GM23248 (cell line): ENCODE results near the gene THTPA.

ENCODE experiments used
- EZH2 ChIP-seq: fragments of 200-600 bp; sonication (generic); IDR thresholded peaks from 2 replicates; pipeline ENCODE4 v1.6.1; 2018; ENCODE audit warnings: antibody characterized with exemption, mild to moderate bottlenecking; ENCODE audit not compliant: insufficient read depth, poor library complexity, severe bottlenecking
- EZH2phosphoT487 ChIP-seq: fragments of 200-600 bp; sonication (generic); IDR thresholded peaks from 2 replicates; pipeline ENCODE4 v1.6.1; 2018; ENCODE audit warnings: antibody characterized with exemption, moderate library complexity, mild to moderate bottlenecking, low read depth; ENCODE audit not compliant: insufficient read depth

DNA sequence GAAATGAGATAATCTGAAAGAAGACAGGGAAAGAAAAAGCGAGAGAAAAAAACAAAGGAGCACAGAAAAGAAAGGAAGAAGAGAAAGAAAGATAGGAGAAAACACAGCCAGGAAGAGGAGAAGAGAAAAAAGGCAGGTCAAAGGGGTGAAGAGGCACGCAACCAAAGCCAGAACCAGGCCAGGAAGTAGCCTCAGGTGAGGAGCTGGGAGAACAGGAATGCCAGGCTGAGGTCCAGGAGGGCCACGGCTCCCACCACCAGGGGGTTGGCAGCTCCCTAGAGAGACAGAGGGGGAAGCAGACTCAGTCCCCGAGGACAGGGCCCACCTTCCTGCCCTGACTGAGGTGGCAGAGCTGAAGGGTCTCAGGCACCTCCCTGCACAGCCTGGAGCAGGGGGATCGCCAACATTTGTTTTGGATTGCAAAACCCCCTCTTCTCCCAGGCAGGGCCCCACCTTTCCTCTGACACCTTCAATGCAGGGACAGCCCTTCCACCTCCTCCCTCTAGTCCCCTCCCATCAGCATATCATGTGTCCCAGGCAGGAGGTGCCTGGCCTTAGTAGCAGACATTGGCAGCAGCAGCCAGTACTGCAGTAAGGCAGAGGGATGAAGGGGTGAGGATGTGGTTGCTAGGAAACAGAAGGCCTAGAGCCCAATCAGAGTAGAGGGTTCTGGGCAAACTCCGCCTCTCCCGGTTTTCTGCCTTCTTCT is 13.5 kb downstream of the THTPA start:
- TF ChIP-seq EZH2phosphoT487 (no peak), EZH2 (no peak)
